Right kidney (tissue), 1 donor: ENCODE measurements around the gene TCEANC.
A peak's percentile ranks its signal among the peaks of the same experiment; 100 is the strongest.
"Not testable (repeated sequence)": the region's sequence is repeated elsewhere in the genome, so short reads cannot be mapped to it uniquely, and the experiment has no call there.

Experiments
- DNase-seq: peaks from one replicate; pipeline ENCODE4 v3.0.0-alpha.2; 2016

Gene TCEANC

GRCh38 chrX:13658602-13659001 lies 5.7 kb downstream of the TCEANC start:
- DNase-seq: no peak

GRCh38 chrX:13659063-13659462 lies 6.1 kb downstream of the TCEANC start:
- DNase-seq: no peak

GRCh38 chrX:13661735-13662288 lies 8.9 kb downstream of the TCEANC start:
- no peak for DNase-seq

GRCh38 chrX:13662355-13662791 lies 9.4 kb downstream of the TCEANC start:
- no peak for DNase-seq

GRCh38 chrX:13664020-13664419 lies 11.1 kb downstream of the TCEANC start:
- DNase-seq: no peak

- DNase-seq: no peak
Measured at GRCh38 chrX:13666836-13667235, 13.9 kb downstream of the TCEANC start.

GRCh38 chrX:13667919-13668318 lies 15.0 kb downstream of the TCEANC start:
- DNase-seq: no peak

GRCh38 chrX:13669246-13669737 lies 16.4 kb downstream of the TCEANC start:
- no peak for DNase-seq

- DNase-seq: not testable (repeated sequence)
Measured at GRCh38 chrX:13669755-13670154, 16.8 kb downstream of the TCEANC start.

- DNase-seq: no peak
Measured at GRCh38 chrX:13670197-13670596, 17.3 kb downstream of the TCEANC start.

GRCh38 chrX:13673016-13673415 lies 20.1 kb downstream of the TCEANC start:
- no peak for DNase-seq

- DNase-seq: no peak
Measured at GRCh38 chrX:13676885-13677284, 23.9 kb downstream of the TCEANC start.

- DNase-seq: not testable (repeated sequence)
Measured at GRCh38 chrX:13679700-13680099, 26.8 kb downstream of the TCEANC start.

GRCh38 chrX:13681595-13681994 lies 28.7 kb downstream of the TCEANC start:
- DNase-seq: no peak

GRCh38 chrX:13684361-13684760 lies 31.4 kb downstream of the TCEANC start:
- DNase-seq: no peak

- DNase-seq: no peak
Measured at GRCh38 chrX:13685126-13685763, 32.3 kb downstream of the TCEANC start.

GRCh38 chrX:13687203-13687602 lies 34.3 kb downstream of the TCEANC start:
- DNase-seq: no peak

GRCh38 chrX:13688384-13688957 lies 35.5 kb downstream of the TCEANC start:
- peak; percentile 47 for DNase-seq

- peak; percentile 81 for DNase-seq
Measured at GRCh38 chrX:13688958-13689740, 36.2 kb downstream of the TCEANC start, which contains the start of gene RAB9A. Gene RAB9A (plus strand): TSS chrX:13689128. CDS start chrX:13708747, 19,619 bp downstream.

- DNase-seq: no peak
Measured at GRCh38 chrX:13689741-13690211, 36.8 kb downstream of the TCEANC start.

- DNase-seq: no peak
Measured at GRCh38 chrX:13690836-13691235, 37.9 kb downstream of the TCEANC start.

GRCh38 chrX:13691841-13692371 lies 39.0 kb downstream of the TCEANC start:
- DNase-seq: no peak
